Measurements from ENCODE around the gene CACNA2D4.

Gene CACNA2D4

DNA sequence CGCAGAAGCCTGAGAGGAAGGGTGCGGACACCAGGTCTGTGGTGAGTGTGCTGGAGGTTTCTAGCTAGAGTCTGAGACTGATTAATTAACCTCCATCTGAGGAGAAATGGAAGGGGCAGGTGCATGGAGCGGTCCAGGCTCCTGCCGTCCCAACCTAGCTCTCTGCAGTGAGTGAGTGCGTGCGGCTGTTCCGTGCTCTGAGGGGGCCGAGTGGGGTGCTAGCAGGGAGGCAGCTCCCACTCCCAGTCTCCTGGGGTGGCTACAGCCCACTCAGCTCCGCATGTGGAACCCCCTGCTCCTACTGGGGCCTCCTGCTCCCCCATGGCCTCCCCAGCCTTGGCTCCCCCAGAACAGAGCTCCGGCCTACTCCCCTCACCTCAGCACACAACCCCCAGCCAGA lies 95.2 kb downstream of the CACNA2D4 start:
- no peak for DNase-seq (ENCODE audit: low read depth in 1 of 2, low spot score in 1 of 2)
- H3K4me3 ChIP-seq (replicated peaks; ENCODE audit: insufficient read depth, low read length) = no peak overlapping the region
- H3K27me3 ChIP-seq (ENCODE audit: insufficient read depth, poor library complexity, severe bottlenecking) = peaks cover 12% of the 10 kb centered on the region
- no peak for TF ChIP-seq SPI1 (IDR thresholded peaks at IDR 0.05; ENCODE audit: borderline replicate concordance, low read depth)
- TF ChIP-seq POLR2AphosphoS5 (IDR thresholded peaks at IDR 0.05; ENCODE audit: low read depth) = no peak
- TF ChIP-seq, protein P1, sequence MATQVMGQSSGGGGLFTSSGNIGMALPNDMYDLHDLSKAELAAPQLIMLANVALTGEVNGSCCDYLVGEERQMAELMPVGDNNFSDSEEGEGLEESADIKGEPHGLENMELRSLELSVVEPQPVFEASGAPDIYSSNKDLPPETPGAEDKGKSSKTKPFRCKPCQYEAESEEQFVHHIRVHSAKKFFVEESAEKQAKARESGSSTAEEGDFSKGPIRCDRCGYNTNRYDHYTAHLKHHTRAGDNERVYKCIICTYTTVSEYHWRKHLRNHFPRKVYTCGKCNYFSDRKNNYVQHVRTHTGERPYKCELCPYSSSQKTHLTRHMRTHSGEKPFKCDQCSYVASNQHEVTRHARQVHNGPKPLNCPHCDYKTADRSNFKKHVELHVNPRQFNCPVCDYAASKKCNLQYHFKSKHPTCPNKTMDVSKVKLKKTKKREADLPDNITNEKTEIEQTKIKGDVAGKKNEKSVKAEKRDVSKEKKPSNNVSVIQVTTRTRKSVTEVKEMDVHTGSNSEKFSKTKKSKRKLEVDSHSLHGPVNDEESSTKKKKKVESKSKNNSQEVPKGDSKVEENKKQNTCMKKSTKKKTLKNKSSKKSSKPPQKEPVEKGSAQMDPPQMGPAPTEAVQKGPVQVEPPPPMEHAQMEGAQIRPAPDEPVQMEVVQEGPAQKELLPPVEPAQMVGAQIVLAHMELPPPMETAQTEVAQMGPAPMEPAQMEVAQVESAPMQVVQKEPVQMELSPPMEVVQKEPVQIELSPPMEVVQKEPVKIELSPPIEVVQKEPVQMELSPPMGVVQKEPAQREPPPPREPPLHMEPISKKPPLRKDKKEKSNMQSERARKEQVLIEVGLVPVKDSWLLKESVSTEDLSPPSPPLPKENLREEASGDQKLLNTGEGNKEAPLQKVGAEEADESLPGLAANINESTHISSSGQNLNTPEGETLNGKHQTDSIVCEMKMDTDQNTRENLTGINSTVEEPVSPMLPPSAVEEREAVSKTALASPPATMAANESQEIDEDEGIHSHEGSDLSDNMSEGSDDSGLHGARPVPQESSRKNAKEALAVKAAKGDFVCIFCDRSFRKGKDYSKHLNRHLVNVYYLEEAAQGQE (IDR thresholded peaks at IDR 0.05; ENCODE audit: insufficient replicate concordance, low read depth) = no peak
- no peak for TF ChIP-seq GABPA (IDR thresholded peaks at IDR 0.05; ENCODE audit: low read depth)
- TF ChIP-seq, protein P2, sequence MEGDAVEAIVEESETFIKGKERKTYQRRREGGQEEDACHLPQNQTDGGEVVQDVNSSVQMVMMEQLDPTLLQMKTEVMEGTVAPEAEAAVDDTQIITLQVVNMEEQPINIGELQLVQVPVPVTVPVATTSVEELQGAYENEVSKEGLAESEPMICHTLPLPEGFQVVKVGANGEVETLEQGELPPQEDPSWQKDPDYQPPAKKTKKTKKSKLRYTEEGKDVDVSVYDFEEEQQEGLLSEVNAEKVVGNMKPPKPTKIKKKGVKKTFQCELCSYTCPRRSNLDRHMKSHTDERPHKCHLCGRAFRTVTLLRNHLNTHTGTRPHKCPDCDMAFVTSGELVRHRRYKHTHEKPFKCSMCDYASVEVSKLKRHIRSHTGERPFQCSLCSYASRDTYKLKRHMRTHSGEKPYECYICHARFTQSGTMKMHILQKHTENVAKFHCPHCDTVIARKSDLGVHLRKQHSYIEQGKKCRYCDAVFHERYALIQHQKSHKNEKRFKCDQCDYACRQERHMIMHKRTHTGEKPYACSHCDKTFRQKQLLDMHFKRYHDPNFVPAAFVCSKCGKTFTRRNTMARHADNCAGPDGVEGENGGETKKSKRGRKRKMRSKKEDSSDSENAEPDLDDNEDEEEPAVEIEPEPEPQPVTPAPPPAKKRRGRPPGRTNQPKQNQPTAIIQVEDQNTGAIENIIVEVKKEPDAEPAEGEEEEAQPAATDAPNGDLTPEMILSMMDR (IDR thresholded peaks at IDR 0.05; ENCODE audit: insufficient read depth, low read length) = no peak
- no peak overlapping the region for H3K27ac ChIP-seq (replicated peaks)

DNA sequence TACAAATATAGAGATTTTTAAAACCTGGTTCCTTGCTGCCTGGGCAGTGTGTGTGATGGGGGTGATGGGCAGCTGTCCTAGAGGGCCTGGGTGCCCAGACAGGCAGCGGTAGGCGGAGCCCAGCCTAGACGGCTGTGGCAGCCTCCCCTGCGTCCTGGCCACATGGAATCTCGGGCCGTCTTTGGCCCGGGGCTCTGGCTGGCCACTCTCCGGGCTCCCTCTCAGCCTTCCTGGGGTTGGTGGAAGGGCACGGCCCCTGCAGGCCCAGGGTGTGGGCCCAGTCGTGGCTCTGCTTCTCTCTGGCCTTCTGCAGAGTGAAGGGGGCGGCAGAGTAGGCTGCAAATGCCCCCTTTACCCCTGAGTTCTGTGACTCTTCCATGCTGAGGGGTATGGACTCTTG lies 95.8 kb downstream of the CACNA2D4 start:
- TF ChIP-seq, protein P2 (IDR thresholded peaks at IDR 0.05; ENCODE audit: insufficient read depth, low read length) = no peak
- TF ChIP-seq GABPA (IDR thresholded peaks at IDR 0.05; ENCODE audit: low read depth) (no peak), POLR2AphosphoS5 (IDR thresholded peaks at IDR 0.05; ENCODE audit: low read depth) (no peak)
- Histone ChIP-seq H3K4me3 (replicated peaks; ENCODE audit: insufficient read depth, low read length) (no peak overlapping the region), H3K27me3 (ENCODE audit: insufficient read depth, poor library complexity, severe bottlenecking) (peaks cover 12% of the 10 kb centered on the region), H3K27ac (replicated peaks) (no peak overlapping the region)
- DNase-seq (ENCODE audit: low read depth in 1 of 2, low spot score in 1 of 2) = no peak

DNA sequence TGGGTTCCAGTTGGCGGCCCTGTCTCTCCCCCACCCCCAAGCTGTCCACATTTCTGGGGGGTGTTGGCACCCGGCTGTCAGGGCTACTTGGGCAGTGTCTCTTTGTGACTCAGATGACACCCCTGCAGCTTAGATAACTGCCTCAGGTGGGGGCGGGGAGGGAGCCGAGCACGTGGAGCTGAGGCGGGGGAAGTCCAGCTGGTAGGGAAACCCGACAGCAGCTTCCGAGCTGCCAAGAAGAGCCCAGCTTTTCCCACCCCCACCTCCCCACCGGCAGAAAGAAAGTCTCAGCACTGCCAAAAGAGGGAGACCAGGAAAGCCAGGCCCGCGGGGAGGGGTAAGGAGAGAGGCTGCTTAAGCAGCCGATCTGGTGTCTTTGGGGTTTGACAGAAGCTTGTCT lies 96.6 kb downstream of the CACNA2D4 start:
- no peak overlapping the region for H3K27ac ChIP-seq (replicated peaks)
- H3K4me3 ChIP-seq (replicated peaks; ENCODE audit: insufficient read depth, low read length) = no peak overlapping the region
- TF ChIP-seq SPI1 (IDR thresholded peaks at IDR 0.05; ENCODE audit: borderline replicate concordance, low read depth) (no peak), GABPA (IDR thresholded peaks at IDR 0.05; ENCODE audit: low read depth) (no peak), POLR2AphosphoS5 (IDR thresholded peaks at IDR 0.05; ENCODE audit: low read depth) (no peak)
- TF ChIP-seq, protein P2 (IDR thresholded peaks at IDR 0.05; ENCODE audit: insufficient read depth, low read length) = no peak
- TF ChIP-seq, protein P1 (IDR thresholded peaks at IDR 0.05; ENCODE audit: insufficient replicate concordance, low read depth) = no peak
- no peak for DNase-seq (ENCODE audit: low read depth in 1 of 2, low spot score in 1 of 2)
- H3K27me3 ChIP-seq (ENCODE audit: insufficient read depth, poor library complexity, severe bottlenecking) = peaks cover 12% of the 10 kb centered on the region

DNA sequence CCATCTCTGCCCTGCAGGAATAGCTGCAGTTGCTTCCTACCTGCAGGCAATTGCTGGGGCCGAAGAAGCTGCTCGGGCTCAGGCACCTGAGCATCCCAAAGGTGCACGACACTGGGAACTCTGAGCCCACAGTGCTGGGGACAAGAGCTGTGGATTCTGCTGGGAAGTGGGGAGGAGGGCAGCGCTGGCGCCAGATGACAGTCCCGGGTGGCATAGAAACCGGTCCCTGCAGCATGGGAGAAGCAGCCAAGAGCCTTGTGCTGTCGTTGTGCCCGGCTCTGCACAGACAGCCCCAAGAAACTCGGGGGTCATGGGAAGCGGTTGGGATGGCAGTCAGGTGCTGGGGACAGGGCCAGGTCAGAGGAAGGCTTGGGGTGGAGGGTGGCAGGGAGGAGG lies 97.6 kb downstream of the CACNA2D4 start:
- H3K27ac ChIP-seq (replicated peaks) = no peak overlapping the region
- peaks cover 12% of the 10 kb centered on the region for H3K27me3 ChIP-seq (ENCODE audit: insufficient read depth, poor library complexity, severe bottlenecking)
- DNase-seq (ENCODE audit: low read depth in 1 of 2, low spot score in 1 of 2) = no peak
- H3K4me3 ChIP-seq (replicated peaks; ENCODE audit: insufficient read depth, low read length) = no peak overlapping the region
- TF ChIP-seq GABPA (IDR thresholded peaks at IDR 0.05; ENCODE audit: low read depth) (no peak), SPI1 (IDR thresholded peaks at IDR 0.05; ENCODE audit: borderline replicate concordance, low read depth) (no peak), POLR2AphosphoS5 (IDR thresholded peaks at IDR 0.05; ENCODE audit: low read depth) (no peak)
- TF ChIP-seq, protein P1 (IDR thresholded peaks at IDR 0.05; ENCODE audit: insufficient replicate concordance, low read depth) = no peak
- TF ChIP-seq, protein P2 (IDR thresholded peaks at IDR 0.05; ENCODE audit: insufficient read depth, low read length) = no peak
